ENCODE measurements around the gene ETV3.

The ETV3 gene

GRCh38 chr1:157137408-157138219 lies 581 bp downstream of the ETV3 start:
- peak in 2 of 3 experiments; percentile 39 to 55 for DNase-seq

- peak in 1 of 3 experiments; percentile 39 for DNase-seq
These were observed 1.2 kb downstream of the ETV3 start for GRCh38 chr1:157137046-157137407.

GRCh38 chr1:157136133-157136532 lies 2.1 kb downstream of the ETV3 start:
- DNase-seq = no peak

DNA sequence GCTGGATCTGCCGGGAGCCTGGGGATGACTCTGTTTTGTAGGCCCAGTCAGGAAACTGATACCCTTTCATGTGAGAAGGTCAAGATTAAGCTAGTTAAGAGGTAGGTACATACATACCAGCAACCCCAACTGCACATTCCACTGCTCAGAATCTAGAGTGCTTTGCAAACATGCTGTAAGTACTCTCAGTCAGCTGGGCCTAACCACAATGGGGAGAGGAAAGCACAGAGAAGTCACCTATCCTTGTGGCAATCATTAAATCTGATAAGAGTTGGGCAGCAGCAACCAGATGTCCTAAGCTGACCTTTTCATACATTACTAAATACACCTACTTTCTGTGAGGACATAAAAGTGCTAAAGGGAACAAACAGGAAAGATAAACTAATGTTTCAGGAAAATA lies 2.5 kb downstream of the ETV3 start:
- peak in 1 of 3 experiments; percentile 20 for DNase-seq

GRCh38 chr1:157135070-157135469 lies 3.1 kb downstream of the ETV3 start:
- DNase-seq = no peak

GRCh38 chr1:157134442-157134841 lies 3.8 kb downstream of the ETV3 start:
- DNase-seq = no peak

DNA sequence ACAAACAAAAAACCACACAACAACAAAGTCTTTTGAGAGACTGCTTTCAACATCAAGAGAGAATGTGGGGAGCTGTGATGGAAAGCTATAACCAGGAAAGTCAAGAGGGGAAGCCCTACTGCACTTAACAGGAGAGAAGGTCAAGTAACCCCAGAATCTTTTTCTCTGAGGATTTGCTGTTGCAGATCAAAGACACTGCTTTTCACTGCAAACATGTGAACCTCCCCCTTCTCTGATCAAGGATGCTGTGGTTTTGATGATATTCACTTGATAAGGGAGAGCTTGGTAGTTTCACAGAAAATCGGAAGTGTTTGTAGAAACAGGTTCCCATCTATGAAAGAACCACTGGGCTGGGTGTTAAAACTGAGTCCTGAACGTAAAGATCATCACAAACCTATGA lies 4.8 kb downstream of the ETV3 start:
- DNase-seq = no peak

- DNase-seq = no peak
These were observed 5.5 kb downstream of the ETV3 start for GRCh38 chr1:157132616-157133167.

- no peak for DNase-seq
These were observed 6.1 kb downstream of the ETV3 start for GRCh38 chr1:157132111-157132510.

DNA sequence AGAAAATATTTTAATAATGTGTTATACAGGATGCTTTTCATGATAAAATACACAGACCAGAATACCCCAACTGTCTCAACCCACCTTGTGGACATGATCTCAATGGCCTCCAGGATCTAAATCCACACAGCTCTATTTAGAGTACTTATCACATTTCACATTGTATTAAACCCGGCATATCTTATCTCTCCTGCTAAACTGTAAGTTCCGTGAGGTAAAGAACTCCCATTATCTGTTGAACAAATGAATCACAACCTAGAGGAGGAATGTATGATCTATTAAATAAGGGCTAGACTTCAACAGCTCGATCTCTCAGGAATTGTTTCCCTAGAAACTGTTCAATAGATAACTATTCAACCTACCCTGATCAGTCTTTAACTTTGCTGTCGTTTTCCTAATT lies 6.9 kb downstream of the ETV3 start:
- DNase-seq = no peak

DNA sequence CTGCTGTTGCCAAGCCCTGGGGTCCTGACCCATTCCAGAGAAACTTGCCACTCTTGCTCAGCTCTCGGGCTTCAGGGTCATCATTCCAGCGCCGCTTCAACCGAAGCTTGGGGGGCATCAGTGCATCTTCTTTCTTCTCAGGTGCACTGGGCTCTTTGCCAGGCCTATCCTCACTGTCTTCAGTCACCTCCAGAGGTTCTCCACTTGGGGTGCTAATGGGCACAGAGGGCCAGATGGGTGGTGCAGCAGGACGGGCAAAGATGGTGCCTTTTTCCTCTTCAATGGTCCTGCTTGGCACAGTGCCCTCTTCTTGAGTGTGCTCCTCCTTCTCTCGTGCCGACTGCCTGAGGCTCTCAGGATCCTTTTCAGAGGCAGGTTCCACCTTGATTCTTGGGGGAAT lies 13.3 kb downstream of the ETV3 start:
- no peak for DNase-seq

GRCh38 chr1:157119448-157119847 lies 18.7 kb downstream of the ETV3 start:
- DNase-seq = no peak

DNA sequence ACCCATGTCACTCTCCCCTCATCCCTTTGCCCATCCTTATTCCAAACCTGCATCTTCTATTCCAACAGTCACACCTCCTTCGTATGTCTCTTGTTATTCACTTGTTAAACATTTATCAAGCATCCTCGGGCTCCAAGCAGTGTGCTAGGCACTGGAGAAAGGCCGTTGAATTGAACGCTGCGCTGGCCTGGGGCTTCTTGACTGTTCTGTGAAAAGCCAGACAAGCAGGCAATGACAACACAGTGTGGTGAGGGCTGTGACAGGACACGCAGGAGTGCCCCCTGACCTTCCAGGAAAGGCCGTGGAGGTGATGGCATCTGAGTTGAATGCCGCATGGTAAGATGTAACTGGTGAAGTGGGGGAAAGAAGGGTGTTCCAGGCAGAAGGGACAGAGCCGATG lies 19.2 kb downstream of the ETV3 start:
- DNase-seq = no peak

DNA sequence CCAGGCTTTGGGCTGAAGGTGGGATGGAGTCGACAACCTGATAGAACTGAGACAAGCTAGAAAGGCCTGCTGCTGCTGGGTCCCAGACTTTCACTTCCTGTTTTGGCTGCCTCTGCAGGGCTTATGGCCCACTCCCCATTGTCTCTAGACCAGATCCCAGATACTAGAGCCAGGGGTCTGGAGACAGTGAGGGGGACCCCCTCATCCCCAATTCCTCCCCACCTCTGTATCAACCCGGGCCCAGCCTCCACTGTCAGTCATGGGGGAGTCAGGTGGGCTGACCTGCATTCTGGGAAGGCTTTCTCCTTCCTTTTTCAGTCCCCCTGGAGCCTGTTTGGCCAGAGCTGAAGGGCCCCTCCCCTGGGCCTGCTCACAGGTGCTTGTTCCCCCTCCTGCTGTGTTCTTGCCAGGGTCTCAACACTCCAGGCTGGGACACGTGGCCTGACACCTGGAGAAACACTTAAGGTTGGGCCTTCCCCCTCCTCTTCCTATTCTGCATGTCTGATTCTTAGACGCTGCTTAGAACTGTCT lies 20.6 kb downstream of the ETV3 start:
- DNase-seq = peak; percentile 42 to 76 (median 74)

DNA sequence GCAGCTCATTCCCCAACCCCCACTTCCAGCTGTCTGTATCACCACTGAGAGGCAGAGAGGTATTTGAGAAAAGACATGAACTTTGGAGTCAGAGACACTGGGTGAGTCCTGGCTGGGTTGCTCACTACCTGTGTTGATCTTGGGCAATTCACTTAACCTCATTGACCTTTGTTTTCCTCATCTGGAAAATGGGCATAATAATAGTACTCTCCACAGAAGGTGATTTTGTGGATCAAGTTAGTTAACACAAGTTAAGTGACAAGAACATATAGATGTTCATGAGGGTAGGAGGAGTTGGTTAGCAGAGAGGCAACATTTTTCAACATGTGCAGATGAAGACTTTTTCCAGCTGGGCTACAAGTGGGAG lies 21.5 kb downstream of the ETV3 start:
- DNase-seq = no peak

GRCh38 chr1:157115851-157116736 lies 22.1 kb downstream of the ETV3 start:
- no peak for DNase-seq

DNA sequence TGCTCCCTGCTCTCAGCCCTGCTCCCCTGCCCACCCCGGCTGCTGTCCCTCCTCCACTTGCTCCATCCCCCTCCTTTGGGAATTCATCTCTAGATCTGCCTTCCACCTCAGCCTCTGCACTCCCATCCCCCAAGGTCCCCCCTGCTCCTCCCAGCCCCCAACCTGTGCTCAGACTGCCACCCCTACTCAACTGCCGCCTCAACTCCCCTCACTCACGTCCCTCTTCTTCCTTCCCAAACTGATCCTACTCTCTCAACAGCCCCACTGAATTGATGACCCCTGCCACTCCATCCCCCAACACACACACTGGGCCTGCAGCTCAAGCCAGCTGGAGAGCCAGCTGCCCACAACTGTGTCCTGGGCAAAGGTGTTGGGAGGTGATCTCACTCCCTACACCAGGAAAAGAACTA lies 22.8 kb downstream of the ETV3 start:
- no peak for DNase-seq

DNA sequence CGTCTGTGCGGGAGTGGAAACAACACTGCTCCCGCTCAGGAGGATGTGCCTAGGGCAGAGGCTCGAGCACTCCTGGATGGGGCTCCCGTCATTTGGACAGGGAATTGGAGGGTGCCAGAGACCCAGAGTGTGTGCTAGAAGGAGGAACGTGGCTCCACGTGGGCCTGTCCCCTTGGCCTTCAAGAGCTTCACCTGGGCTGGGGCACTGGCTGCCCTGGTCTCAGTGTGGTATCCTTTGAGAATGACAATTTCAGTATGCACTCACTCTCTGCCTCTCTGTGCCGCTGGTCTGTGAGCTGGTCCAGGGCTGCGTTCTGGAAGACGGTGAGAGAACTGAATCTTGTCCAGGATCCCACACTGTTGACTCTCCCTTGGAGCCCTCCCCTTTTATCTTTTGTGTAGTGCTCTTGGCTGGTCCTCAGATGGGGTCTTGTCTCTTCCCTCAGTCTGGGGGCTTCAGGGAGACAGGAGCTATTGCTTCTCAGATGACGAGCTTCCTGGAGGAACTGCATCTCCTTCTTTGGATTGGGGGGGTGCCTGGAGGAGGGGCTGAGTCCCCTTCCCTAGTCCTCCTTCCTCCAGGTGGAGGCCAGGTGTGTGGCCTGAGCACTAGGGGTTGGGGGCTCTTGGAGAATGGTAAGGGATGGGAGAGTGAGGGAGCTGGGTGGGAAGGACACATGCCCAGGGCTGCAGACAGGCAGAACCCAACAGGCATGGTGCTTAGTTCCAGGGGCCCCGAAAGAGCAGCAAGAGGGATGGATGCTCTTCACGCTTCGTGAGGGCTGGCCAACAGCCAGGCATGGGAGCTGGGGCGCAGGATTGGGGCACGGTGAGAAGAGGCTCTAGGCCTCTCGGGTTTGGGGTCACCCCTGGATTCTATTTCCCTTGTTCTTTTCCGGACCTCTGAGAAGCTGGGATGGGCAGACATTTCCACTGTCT lies 23.7 kb downstream of the ETV3 start:
- DNase-seq = no peak

DNA sequence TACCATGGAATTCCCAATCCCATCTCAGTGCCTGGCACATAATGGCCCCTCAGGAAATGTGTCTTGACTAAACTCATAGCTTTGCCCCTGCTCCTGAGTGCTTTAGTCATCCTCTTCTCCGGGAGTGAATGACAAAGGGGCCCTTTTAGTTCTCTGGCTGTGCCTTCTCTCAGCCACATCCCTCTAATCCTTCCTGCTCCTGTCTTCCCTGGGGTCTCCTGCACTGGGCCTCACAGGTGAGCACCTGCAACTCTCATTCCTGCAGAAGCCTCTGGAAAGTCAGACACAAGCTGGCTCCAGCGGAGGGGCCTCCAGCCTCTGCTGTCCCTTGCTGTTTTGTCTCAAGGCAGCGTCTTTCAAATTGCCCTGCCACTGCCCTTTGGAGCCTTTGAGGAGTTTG lies 24.6 kb downstream of the ETV3 start:
- no peak for DNase-seq

DNA sequence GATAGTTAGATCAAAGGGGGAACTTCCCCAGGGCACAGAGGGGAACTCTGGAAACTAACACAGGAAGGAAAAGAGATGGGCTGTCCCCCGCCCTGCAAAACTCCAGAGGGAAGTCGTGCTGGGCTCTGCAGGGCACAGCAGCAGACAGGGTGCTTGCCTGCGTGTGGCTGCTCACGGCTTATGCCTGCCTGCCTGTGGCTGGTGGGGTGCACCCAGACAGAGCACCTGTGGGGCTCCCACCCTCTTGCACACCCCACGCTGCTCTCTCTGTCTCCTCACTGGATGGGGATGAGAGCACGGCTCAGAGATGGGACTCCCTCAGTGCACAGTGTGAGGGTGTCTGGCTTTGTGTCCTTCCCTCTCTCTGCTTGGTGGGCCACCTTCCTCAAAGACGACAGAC lies 25.1 kb downstream of the ETV3 start:
- DNase-seq = no peak

DNA sequence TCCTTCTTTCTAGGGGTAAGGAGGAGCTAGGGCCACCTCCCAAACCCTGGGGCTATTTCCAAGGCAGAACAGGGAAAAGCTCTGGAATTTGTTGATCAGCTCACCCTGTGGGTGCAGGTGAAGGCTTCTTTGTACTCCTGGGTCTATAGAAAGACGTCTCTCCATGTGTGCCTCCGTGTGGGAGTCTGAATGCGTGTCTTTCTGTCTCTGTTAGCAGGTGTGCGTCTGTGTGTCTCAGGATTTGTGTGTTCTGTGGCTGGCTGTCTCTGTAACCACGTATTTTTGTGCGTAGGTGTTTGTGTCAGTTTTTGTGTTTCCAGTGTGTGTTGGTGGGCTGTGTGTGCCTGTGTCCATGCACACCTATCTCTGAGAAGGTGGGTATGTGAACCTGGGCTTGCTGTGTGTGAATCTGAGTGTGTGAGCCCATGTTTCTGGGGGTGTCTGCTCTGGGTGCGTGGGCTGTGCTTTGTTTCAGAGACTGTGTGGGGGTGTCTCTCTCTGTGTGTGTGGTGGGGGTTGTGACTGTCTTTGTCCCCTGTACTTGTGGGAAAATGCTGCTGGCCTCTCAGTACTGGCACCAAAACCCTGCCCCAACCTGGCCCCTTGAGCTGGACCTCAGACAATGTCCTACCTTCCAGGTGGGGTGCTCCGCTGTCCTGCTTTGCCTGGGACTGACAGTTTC lies 25.9 kb downstream of the ETV3 start:
- no peak for DNase-seq
